ENCODE results near the gene STAMBPL1. TPM values are rescaled to one million over a fixed set of nuclear protein-coding genes. Genes with fewer than 3 reads are reported as not detected.

Gene STAMBPL1
- total and polyA plus RNA-seq, 4 donors = 8.4 to 23.9 (median 10.3) TPM

- Histone ChIP-seq H3K27ac (ENCODE audit: low read depth, low read length) (peak within 1 kb of the TSS; percentile 48), H3K4me1 (ENCODE audit: control insufficient read depth, insufficient read depth, low read length) (peaks cover 11% of the 10 kb centered on the region), H3K36me3 (ENCODE audit: control insufficient read depth, insufficient read depth, low read length) (no peaks in the 10 kb centered on the region), H3K9me3 (ENCODE audit: control insufficient read depth, insufficient read depth, low read length) (no peaks in the 10 kb centered on the region), H3K27me3 (ENCODE audit: control insufficient read depth, insufficient read depth, low read length) (no peaks in the 10 kb centered on the region), H3K4me3 (ENCODE audit: low read depth, low read length) (no peak within 1 kb of the TSS)
- peak in 2 of 6 donors; percentile 30 to 63 for DNase-seq (ENCODE audit: low read depth in 4 of 6, low spot score in 6 of 6)
- WGBS (ENCODE audit: insufficient coverage) = 59% methylated on average over 8 of the region's 8 CpGs
Measured at GRCh38 chr10:88952647-88953111, 72.6 kb downstream of the STAMBPL1 start, which contains the start of gene ACTA2. ACTA2 (minus strand) TSS chr10:88952773; CDS start chr10:88948930, 3,843 bp downstream.

- no peaks in the 10 kb centered on the region for H3K9me3 ChIP-seq (ENCODE audit: control insufficient read depth, insufficient read depth, low read length)
- whole genome bisulfite sequencing (ENCODE audit: insufficient coverage) = no CpG with 5 or more reads among the region's 5 CpGs
- DNase-seq (ENCODE audit: low read depth in 4 of 6, low spot score in 6 of 6) = no peak
- no peak overlapping the region for H3K27ac ChIP-seq (ENCODE audit: low read depth, low read length)
- peaks cover 11% of the 10 kb centered on the region for H3K4me1 ChIP-seq (ENCODE audit: control insufficient read depth, insufficient read depth, low read length)
- no peaks in the 10 kb centered on the region for H3K27me3 ChIP-seq (ENCODE audit: control insufficient read depth, insufficient read depth, low read length)
- no peaks in the 10 kb centered on the region for H3K36me3 ChIP-seq (ENCODE audit: control insufficient read depth, insufficient read depth, low read length)
- no peak overlapping the region for H3K4me3 ChIP-seq (ENCODE audit: low read depth, low read length)
Measured at GRCh38 chr10:88953662-88954061, 73.6 kb downstream of the STAMBPL1 start.

GRCh38 chr10:88954458-88955083 lies 74.5 kb downstream of the STAMBPL1 start:
- H3K36me3 ChIP-seq (ENCODE audit: control insufficient read depth, insufficient read depth, low read length) = no peaks in the 10 kb centered on the region
- no peak overlapping the region for H3K4me3 ChIP-seq (ENCODE audit: low read depth, low read length)
- no peaks in the 10 kb centered on the region for H3K9me3 ChIP-seq (ENCODE audit: control insufficient read depth, insufficient read depth, low read length)
- H3K27me3 ChIP-seq (ENCODE audit: control insufficient read depth, insufficient read depth, low read length) = no peaks in the 10 kb centered on the region
- WGBS (ENCODE audit: insufficient coverage) = no CpG with 5 or more reads among the region's 4 CpGs
- peaks cover 11% of the 10 kb centered on the region for H3K4me1 ChIP-seq (ENCODE audit: control insufficient read depth, insufficient read depth, low read length)
- H3K27ac ChIP-seq (ENCODE audit: low read depth, low read length) = no peak overlapping the region
- DNase-seq (ENCODE audit: low read depth in 4 of 6, low spot score in 6 of 6) = no peak

GRCh38 chr10:88957381-88957780 lies 77.3 kb downstream of the STAMBPL1 start:
- peaks cover 6% of the 10 kb centered on the region for H3K4me1 ChIP-seq (ENCODE audit: control insufficient read depth, insufficient read depth, low read length)
- no peaks in the 10 kb centered on the region for H3K36me3 ChIP-seq (ENCODE audit: control insufficient read depth, insufficient read depth, low read length)
- H3K4me3 ChIP-seq (ENCODE audit: low read depth, low read length) = no peak overlapping the region
- H3K27ac ChIP-seq (ENCODE audit: low read depth, low read length) = no peak overlapping the region
- WGBS (ENCODE audit: insufficient coverage) = 87% methylated on average over 1 of the region's 1 CpG
- H3K27me3 ChIP-seq (ENCODE audit: control insufficient read depth, insufficient read depth, low read length) = no peaks in the 10 kb centered on the region
- DNase-seq (ENCODE audit: low read depth in 4 of 6, low spot score in 6 of 6) = no peak
- H3K9me3 ChIP-seq (ENCODE audit: control insufficient read depth, insufficient read depth, low read length) = no peaks in the 10 kb centered on the region

- no peak overlapping the region for H3K4me3 ChIP-seq (ENCODE audit: low read depth, low read length)
- H3K27ac ChIP-seq (ENCODE audit: low read depth, low read length) = no peak overlapping the region
- no peaks in the 10 kb centered on the region for H3K9me3 ChIP-seq (ENCODE audit: control insufficient read depth, insufficient read depth, low read length)
- no CpG with 5 or more reads among the region's 6 CpGs for WGBS (ENCODE audit: insufficient coverage)
- no peaks in the 10 kb centered on the region for H3K36me3 ChIP-seq (ENCODE audit: control insufficient read depth, insufficient read depth, low read length)
- no peaks in the 10 kb centered on the region for H3K4me1 ChIP-seq (ENCODE audit: control insufficient read depth, insufficient read depth, low read length)
- no peaks in the 10 kb centered on the region for H3K27me3 ChIP-seq (ENCODE audit: control insufficient read depth, insufficient read depth, low read length)
- DNase-seq (ENCODE audit: low read depth in 4 of 6, low spot score in 6 of 6) = no peak
Measured at GRCh38 chr10:88958721-88959120, 78.7 kb downstream of the STAMBPL1 start.

- Histone ChIP-seq H3K4me3 (ENCODE audit: low read depth, low read length) (no peak overlapping the region), H3K27me3 (ENCODE audit: control insufficient read depth, insufficient read depth, low read length) (no peaks in the 10 kb centered on the region), H3K4me1 (ENCODE audit: control insufficient read depth, insufficient read depth, low read length) (no peaks in the 10 kb centered on the region), H3K9me3 (ENCODE audit: control insufficient read depth, insufficient read depth, low read length) (no peaks in the 10 kb centered on the region), H3K27ac (ENCODE audit: low read depth, low read length) (no peak overlapping the region), H3K36me3 (ENCODE audit: control insufficient read depth, insufficient read depth, low read length) (no peaks in the 10 kb centered on the region)
- DNase-seq (ENCODE audit: low read depth in 4 of 6, low spot score in 6 of 6) = no peak
- no CpG with 5 or more reads among the region's 1 CpG for WGBS (ENCODE audit: insufficient coverage)
Measured at GRCh38 chr10:88960802-88961201, 80.8 kb downstream of the STAMBPL1 start.

GRCh38 chr10:88961266-88961665 lies 81.2 kb downstream of the STAMBPL1 start:
- Histone ChIP-seq H3K4me1 (ENCODE audit: control insufficient read depth, insufficient read depth, low read length) (no peaks in the 10 kb centered on the region), H3K4me3 (ENCODE audit: low read depth, low read length) (no peak overlapping the region), H3K27me3 (ENCODE audit: control insufficient read depth, insufficient read depth, low read length) (no peaks in the 10 kb centered on the region), H3K36me3 (ENCODE audit: control insufficient read depth, insufficient read depth, low read length) (no peaks in the 10 kb centered on the region), H3K9me3 (ENCODE audit: control insufficient read depth, insufficient read depth, low read length) (no peaks in the 10 kb centered on the region), H3K27ac (ENCODE audit: low read depth, low read length) (no peak overlapping the region)
- no peak for DNase-seq (ENCODE audit: low read depth in 4 of 6, low spot score in 6 of 6)

- Histone ChIP-seq H3K4me1 (ENCODE audit: control insufficient read depth, insufficient read depth, low read length) (no peaks in the 10 kb centered on the region), H3K36me3 (ENCODE audit: control insufficient read depth, insufficient read depth, low read length) (no peaks in the 10 kb centered on the region), H3K9me3 (ENCODE audit: control insufficient read depth, insufficient read depth, low read length) (no peaks in the 10 kb centered on the region), H3K27ac (ENCODE audit: low read depth, low read length) (no peak overlapping the region), H3K27me3 (ENCODE audit: control insufficient read depth, insufficient read depth, low read length) (no peaks in the 10 kb centered on the region), H3K4me3 (ENCODE audit: low read depth, low read length) (no peak overlapping the region)
- WGBS (ENCODE audit: insufficient coverage) = 80% methylated on average over 1 of the region's 2 CpGs
- DNase-seq (ENCODE audit: low read depth in 4 of 6, low spot score in 6 of 6) = no peak
Measured at GRCh38 chr10:88962336-88962735, 82.3 kb downstream of the STAMBPL1 start.

- Histone ChIP-seq H3K27ac (ENCODE audit: low read depth, low read length) (no peak overlapping the region), H3K27me3 (ENCODE audit: control insufficient read depth, insufficient read depth, low read length) (no peaks in the 10 kb centered on the region), H3K4me3 (ENCODE audit: low read depth, low read length) (no peak overlapping the region), H3K9me3 (ENCODE audit: control insufficient read depth, insufficient read depth, low read length) (no peaks in the 10 kb centered on the region), H3K36me3 (ENCODE audit: control insufficient read depth, insufficient read depth, low read length) (no peaks in the 10 kb centered on the region), H3K4me1 (ENCODE audit: control insufficient read depth, insufficient read depth, low read length) (no peaks in the 10 kb centered on the region)
- WGBS (ENCODE audit: insufficient coverage) = no CpG with 5 or more reads among the region's 2 CpGs
- no peak for DNase-seq (ENCODE audit: low read depth in 4 of 6, low spot score in 6 of 6)
Measured at GRCh38 chr10:88963318-88963717, 83.3 kb downstream of the STAMBPL1 start.

GRCh38 chr10:88964360-88964759 lies 84.3 kb downstream of the STAMBPL1 start:
- WGBS (ENCODE audit: insufficient coverage) = no CpG with 5 or more reads among the region's 1 CpG
- Histone ChIP-seq H3K4me1 (ENCODE audit: control insufficient read depth, insufficient read depth, low read length) (no peaks in the 10 kb centered on the region), H3K27ac (ENCODE audit: low read depth, low read length) (no peak overlapping the region), H3K36me3 (ENCODE audit: control insufficient read depth, insufficient read depth, low read length) (no peaks in the 10 kb centered on the region), H3K9me3 (ENCODE audit: control insufficient read depth, insufficient read depth, low read length) (no peaks in the 10 kb centered on the region), H3K4me3 (ENCODE audit: low read depth, low read length) (no peak overlapping the region), H3K27me3 (ENCODE audit: control insufficient read depth, insufficient read depth, low read length) (no peaks in the 10 kb centered on the region)
- DNase-seq (ENCODE audit: low read depth in 4 of 6, low spot score in 6 of 6) = no peak

Measured in spinal cord (tissue), 10 donors.